GM21619 (cell line): ENCODE measurements around the gene DUOX1.

Experiments used
- ATAC-seq: cut with Tn5 transposase; IDR thresholded peaks from one replicate; pipeline ENCODE4 v1.9.1; 2021; ENCODE audit not compliant: unreplicated experiment

The DUOX1 gene

DNA sequence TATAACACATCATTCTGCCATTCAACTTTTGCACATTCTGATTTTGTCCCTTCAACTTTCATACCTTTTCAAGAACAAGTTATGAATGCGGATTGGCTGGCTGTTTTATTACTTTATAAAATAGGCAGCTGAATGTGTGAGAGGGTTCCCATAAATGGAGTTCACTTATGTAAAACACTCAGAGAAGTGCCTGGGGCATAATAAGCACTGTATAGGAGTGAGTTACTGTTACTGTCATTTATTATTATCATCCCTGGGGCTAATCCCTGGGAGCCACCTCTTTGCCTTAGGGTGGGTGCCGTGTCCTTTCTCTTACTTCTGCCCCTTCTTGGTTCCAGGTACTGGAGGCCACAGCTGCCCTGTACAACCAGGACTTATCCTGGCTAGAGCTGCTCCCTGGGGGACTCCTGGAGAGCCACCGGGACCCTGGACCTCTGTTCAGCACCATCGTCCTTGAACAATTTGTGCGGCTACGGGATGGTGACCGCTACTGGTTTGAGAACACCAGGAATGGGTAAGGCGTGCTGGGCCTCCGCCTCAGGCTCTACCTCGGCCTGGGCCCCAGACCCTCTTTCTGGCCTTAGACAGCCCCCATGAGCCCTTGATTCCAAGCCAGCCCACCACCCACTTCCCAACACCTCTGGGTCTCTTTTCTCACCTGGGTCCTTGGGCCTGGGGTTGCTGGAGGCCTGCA lies 10.9 kb downstream of the DUOX1 start:
- ATAC-seq = no peak

- no peak for ATAC-seq
Observed at GRCh38 chr15:45141386-45141785, 11.6 kb downstream of the DUOX1 start.

- ATAC-seq = no peak
Observed at GRCh38 chr15:45143056-45143455, 13.3 kb downstream of the DUOX1 start.

- ATAC-seq = no peak
Observed at GRCh38 chr15:45143946-45144345, 14.2 kb downstream of the DUOX1 start.

- no peak for ATAC-seq
Observed at GRCh38 chr15:45144775-45145174, 15.0 kb downstream of the DUOX1 start.

GRCh38 chr15:45146405-45146804 lies 16.6 kb downstream of the DUOX1 start:
- ATAC-seq = no peak

- ATAC-seq = no peak
Observed at GRCh38 chr15:45147606-45148005, 17.8 kb downstream of the DUOX1 start.

DNA sequence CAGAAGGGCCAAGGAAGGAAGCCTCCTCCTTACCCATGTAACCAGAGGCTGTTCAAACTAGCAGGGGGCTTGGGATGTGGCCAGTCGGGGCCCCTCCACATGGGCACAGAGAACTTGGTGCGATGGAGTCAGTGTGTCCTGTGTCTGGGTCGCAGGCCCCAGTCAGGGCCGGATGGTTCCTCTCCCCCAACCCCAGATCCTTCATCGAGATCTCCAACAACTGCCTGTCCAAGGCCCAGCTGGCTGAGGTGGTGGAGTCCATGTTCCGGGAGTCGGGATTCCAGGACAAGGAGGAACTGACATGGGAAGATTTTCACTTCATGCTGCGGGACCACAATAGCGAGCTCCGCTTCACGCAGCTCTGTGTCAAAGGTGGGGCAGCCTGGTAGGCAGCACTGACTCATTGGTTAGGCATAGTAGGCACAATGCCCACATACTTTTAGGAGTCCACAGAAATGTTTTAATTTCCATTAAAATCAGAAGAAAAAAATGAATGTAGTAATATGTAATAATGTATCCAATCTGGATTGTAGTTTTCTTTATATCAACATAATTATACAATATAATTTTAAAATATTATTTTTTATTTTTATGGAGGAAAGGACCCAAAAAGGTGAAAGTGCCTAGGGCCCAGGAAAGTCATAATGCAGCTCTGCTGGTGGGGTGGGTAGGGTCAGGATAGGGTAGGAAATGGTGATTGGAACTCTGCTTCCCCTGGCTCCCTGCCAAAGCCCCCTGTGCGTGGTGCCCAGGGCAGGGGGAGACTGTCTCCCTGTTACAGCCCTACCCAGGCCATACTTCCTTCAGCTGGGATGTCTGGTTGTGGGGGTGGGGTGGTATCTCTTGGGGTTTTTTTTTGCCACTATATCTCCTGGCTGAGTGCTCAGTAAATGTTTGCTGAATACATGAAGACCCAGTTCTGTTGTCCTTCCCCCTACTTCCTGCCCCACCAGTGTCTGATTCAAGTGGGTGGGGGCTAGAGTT lies 18.6 kb downstream of the DUOX1 start:
- no peak for ATAC-seq

DNA sequence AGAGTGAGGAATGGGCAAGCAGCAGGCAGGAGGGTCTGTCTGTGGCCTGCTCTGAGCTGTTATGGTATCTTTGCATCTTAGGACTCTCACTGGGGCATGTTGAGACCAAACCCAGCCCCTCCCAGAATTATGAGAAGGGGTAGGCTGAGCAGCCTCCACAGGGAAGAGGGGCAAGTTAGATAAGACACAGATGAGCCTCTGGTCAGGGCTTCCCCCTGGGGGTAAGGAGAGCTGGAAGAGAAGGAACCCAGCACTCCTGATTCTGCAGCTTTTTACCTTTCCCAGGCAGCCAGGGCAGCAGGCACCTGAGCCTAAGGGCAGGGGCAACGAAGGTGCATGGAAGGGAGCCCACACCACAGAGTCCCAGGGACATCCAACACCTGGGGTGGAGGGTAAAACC lies 19.3 kb downstream of the DUOX1 start:
- ATAC-seq = no peak

- no peak for ATAC-seq
Observed at GRCh38 chr15:45150481-45150880, 20.7 kb downstream of the DUOX1 start.

DNA sequence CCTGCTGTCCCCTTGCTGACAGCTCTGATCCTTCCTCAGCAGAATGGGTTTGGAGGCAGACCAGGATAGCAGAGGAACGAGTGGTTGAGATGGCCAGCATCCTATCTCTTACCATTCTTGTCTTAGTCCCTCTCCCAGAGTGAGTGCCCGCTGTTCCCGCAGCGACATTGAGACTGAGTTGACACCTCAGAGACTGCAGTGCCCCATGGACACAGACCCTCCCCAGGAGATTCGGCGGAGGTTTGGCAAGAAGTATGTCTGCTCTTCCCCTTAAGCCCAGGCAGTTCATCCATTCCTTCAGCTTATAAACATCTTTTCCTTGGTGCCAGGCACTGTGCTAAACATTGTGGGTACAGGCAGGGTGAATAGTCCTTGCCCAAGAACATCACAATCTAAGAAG lies 21.2 kb downstream of the DUOX1 start:
- ATAC-seq = no peak

DNA sequence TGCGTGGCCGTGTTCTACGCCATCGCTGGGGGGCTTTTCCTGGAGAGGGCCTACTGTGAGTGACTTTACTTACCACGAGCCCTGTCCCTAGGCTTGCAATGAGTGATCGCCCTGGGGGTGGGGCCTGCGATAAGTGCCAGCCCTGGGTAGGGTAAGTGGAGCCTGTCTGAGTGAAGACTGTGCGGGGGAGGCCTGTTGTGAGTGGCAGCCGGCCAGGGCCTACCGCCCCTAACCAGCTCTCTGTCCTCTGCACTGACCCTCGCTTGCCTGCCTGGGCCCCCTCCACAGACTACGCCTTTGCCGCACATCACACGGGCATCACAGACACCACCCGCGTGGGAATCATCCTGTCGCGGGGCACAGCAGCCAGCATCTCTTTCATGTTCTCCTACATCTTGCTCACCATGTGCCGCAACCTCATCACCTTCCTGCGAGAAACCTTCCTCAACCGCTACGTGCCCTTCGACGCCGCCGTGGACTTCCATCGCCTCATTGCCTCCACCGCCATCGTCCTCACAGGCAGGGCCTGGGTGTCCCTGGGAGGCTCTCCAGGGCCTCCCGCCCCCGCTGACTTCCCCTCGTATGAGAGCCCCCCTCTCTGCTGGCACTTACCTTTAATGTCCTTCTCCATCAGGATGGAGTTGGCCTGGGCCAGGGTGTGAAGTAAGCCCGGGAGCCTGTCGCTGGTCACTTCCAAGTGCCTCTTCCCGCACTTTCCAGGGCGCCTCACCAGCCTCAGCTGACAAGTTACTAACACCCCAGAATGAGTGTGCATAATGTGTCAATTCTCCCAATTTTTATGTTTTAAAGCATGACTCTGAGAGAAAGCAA lies 22.4 kb downstream of the DUOX1 start:
- no peak for ATAC-seq

GRCh38 chr15:45155739-45156138 lies 25.9 kb downstream of the DUOX1 start:
- no peak for ATAC-seq

DNA sequence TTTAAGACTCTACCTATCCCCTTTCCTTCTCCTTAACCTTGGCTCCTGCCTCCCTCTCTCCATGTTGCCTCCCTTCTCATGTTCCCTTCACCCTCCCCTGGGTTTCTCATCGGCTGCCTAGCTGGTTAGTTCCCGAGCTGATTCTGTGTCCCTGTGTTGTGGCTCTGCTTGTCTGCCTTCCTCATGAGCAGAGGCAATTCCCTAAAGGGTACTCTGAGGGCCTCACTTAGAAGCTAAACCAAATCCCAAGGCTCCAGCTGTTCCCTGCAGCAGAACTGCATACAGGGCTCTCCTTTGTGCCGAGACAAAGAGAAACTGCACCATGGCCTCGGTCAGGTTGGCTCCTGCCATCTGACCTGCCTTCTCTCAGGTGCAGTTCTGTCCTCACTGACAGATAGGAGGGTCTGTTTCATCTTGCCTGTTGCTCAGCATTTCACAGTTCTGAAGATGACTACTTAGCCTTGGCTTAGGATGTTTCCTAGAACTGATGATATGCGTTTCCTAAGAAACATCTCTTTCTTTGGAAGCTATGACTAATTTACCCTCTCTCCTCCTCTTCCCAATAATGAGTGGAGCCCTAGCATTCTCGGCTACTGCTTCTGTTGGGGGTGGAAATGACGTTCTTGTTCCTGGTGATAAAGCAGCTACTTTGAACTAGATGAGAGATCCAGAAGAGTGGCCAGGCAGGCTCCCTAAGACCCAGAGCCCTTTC lies 27.1 kb downstream of the DUOX1 start:
- no peak for ATAC-seq

- no peak for ATAC-seq
Observed at GRCh38 chr15:45157974-45158373, 28.2 kb downstream of the DUOX1 start.

DNA sequence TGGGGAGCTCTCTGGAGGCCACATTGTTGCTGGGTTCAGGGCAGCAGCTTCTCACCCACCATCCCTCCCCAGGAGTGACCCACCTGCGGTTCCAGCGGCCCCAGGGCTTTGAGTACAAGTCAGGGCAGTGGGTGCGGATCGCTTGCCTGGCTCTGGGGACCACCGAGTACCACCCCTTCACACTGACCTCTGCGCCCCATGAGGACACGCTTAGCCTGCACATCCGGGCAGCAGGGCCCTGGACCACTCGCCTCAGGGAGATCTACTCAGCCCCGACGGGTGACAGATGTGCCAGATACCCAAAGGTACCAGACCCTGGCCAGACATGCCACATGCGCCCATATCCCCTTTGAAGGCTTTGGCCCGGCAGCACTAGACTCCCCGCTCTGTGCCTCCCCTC lies 31.9 kb downstream of the DUOX1 start:
- ATAC-seq = no peak

DNA sequence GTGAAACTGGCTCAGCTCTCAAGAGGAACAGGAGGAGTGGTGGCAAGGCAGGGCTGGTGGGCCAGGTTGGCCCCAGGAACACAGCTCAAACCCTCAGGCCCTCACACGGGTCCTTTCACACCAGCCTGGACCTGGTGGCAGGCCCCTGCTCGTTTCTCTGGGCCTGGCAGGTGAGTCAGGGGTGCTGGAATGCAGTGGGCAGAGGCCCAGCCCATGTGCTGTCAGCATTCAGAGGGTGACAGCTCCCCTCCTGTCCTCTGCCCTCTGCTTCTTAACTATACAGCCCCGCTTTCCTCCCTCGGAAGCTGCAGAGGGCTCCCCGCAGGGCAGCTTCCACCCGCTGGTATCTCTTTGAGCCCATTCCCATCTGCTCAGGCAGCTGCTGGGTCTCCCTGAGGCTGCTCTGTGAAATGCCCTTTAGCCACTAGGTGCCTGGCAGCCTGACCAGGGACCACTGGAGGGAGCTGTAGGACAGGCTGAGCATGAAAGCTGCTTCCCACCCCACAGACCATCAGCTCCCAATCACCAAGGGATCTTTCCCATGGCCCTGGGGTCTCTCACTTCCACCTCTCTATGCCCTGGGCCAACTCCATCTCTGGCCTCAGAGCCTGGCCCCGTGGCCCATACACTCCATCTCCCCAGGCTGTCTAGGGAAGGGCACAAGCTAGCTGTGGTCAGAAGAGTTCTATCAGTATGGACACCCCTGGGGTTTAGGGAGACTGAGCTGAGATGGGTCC lies 33.1 kb downstream of the DUOX1 start:
- ATAC-seq = no peak

GRCh38 chr15:45163508-45163856 lies 33.7 kb downstream of the DUOX1 start:
- no peak for ATAC-seq

GRCh38 chr15:45164914-45165313 lies 35.1 kb downstream of the DUOX1 start:
- no peak for ATAC-seq

GRCh38 chr15:45165536-45165935 lies 35.7 kb downstream of the DUOX1 start:
- ATAC-seq = no peak
